H54 (cell line): ENCODE measurements around the gene HGS.
A peak's percentile ranks its signal among the peaks of the same experiment; 100 is the strongest.

Source experiments
- DNase-seq: peaks from one replicate; pipeline ENCODE4 v3.0.0; 2011; ENCODE audit warnings: low spot score, mixed read lengths; ENCODE audit not compliant: insufficient read length
- FAIRE-seq: peaks from 3 replicates; lab custom pipeline; 2011; peaks lifted over from hg19 to GRCh38; lab: Jason Lieb, UNC
- POLR2A ChIP-seq: IDR thresholded peaks from 2 replicates; pipeline ENCODE4 v1.6.1; 2011; ENCODE audit warnings: low read depth, mild to moderate bottlenecking, low read length

HGS gene

DNA sequence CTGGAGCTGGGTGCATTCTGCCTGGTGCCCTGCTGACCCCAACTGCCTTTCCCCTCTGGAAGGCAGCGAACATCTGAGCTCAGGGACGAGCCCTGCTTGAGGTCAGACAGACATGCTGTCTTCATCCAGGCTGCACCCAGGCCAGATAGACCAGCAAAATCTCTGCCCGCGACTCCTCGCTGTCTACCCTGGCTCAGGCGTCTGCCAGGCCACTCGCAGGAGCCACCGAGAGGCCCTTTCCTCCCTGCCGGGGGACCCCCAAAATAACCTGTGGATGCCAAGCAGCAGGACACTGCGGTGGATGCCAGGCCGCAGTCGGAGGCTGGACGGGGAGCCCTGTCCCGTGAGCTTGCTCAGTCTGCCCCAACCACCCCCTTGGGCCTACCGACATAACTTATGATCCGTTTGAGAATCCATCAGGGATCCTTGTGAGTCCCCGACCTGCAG is 25.0 kb downstream of the HGS start:
- FAIRE-seq (no peak), DNase-seq (no peak)

DNA sequence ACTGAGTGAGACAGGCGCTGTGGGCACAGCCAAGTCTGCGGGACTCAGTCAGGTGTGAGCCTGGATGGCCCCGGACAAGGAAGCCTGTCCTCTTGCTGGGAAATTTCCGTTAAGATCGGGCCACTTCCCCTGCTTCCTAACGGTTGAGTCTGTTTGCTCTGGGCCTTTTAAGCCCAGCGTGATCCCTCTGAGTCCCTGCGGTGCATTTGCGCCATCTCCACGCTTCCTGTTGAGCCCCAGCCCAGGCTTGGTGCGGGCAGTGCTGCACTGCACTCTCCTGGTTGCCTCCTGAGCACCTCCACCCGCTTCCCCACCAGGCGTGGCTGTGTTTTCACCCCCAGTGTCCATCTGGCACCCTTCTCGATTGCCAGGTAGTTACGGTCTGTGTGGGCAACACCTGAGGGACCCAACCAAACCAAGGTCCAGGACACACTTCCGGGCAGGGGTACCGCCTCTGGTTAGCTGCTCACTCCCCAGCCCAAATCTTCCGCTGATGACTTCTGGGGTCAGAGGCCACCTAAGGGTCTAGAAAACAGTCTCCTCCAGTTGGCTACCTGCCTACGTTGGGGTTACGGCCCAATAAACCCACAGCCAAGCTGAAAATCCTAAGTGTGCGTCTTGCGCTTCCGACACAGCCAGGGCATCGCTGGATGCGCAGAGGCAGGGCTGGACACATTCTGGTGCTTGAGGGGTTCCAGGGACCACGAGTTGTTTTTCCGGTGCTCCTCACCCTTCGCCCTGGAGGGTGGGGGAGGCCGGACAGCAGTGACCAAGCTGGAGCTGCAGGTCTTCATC is 26.9 kb downstream of the HGS start:
- DNase-seq (no peak), FAIRE-seq (no peak)
- no peak for TF ChIP-seq POLR2A

More for the DNA sequence above, 25.0 kb downstream of the HGS start:
- TF ChIP-seq POLR2A, result no peak

DNA sequence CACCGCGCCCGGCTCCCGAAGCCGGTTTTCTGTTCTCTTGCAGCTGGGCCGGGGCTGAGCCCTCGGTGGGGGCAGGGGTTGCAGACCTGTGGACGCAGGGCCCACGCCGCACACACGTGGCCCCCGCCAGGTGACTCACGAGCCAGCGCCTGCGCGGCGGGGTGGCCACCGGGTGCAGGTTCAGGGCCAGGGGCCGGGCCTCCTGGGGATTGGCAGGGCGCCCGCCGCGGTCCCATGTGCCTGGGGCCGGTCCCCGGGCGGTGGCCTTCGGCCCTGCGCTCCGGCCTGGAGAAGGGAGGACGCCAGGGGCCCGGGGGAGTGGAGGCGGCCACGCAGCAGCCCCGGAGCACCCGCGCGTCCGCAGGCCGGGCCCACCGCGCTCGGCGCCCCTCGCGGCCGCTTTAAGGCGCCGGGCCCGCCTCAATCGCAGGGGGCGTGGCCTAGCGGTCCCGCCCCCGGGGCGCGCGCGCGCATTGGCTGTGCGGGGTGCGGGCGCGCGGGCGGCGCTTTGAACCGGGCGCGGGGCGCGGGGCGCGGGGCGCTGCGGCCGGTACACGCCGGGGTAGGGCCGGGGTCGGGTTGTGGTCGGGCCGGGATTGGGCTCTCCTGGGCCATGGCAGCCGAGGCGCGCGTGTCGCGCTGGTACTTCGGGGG is 28.1 kb downstream of the HGS start, which contains the start of gene SLC25A10:
TSS of gene SLC25A10 (plus strand) at position 471 of the 654 bp plus-strand sequence. CDS start at position 614, 143 bp downstream.
- TF ChIP-seq POLR2A, result no peak
- DNase-seq (peak; percentile 93), FAIRE-seq (no peak)

DNA sequence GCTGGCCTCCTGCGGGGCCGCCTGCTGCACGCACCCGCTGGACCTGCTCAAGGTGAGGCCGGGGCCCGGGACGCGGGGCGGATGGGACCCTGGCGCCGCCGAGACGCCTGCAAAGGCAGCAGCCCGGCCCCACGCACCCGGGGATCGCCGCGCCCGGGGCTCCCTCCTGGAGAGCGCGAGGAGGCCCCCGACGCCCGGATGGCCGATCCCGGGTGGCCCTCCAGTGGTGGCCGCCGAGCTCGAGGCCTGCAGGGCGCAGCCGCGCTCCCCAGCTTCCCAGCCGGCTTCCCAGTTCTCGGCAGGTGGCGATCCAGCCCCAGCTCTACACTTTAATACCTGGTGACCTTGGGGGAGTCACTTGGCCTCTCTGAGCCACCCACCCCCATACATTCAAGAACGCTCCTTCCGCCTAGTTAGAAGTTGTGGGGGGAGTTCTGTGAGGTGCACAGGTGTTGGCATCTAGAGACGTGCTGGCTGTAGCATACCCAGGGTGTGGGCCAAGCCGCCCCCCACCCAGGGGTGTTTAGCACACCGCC is 28.7 kb downstream of the HGS start:
- no peak for TF ChIP-seq POLR2A
- FAIRE-seq (no peak), DNase-seq (peak; percentile 67)

DNA sequence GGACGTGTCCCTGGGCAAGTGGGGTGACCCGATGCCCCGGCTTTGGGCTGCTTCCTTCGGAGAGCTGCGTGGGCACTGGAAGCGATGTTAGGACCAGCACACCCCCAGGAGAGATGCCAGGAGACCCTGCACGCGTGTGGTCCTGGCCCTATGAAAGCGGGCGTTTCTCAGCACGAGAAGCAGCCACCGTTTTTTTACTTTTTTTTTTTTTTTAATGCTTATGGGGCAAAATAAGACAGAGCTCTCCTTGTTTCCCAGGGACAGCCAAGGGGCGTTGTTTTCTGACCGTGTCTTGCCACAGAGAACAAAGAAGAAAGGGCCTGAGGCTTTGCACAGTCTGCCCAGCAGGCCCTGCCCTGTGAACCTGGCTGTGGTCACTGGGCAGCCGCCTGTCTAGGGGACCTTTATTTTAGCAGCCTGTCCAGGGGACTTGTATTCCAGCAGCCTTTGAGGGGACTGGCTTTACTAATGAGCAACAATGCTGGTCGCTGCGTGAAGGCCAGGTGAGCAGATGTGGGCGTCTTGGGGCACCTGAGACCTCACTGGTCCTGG is 29.3 kb downstream of the HGS start:
- no peak for TF ChIP-seq POLR2A
- no peak for DNase-seq
- FAIRE-seq, result no peak

DNA sequence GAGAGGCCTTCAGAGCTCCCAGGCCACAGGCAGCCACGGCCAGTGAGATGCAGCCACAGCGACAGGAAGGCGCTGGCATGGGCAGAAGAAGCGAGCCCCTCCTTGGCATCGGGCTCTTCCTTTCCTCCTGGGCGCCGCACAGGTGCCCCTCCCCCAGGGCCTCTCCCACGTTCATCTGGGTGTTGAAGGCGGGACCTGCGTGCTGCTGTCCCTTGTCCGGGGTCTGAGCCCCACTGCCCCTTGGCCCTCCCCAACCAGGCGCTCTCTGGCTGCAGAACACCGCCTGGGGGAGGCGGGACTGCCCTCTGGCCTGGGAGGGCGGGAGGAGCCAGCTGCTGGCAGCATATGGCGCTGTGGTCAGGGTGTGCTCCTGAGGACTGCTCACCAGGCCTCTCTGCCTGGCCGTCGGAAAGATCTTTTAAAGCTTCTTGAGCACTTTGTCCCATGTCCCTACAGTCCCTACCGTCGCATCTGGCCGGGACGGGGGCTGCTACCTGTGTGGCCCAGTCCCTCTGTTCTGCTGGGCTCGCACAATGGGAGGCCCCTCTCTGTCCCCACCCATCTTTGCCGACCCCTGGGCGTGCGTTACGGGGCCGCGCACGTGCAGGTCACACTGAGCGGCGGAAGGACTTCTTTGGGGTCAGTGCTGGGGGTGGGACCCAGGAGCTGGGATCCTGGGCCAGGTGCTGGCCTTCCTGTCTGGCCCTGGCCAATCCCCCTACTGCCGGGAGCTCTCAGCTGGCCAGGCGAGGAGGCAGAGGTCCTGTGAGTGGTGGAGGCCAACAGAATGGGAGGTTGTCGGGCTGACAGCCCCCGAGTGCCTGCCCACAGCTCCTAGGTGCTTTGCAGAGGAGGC is 30.0 kb downstream of the HGS start:
- no peak for DNase-seq
- FAIRE-seq, result no peak
- no peak for TF ChIP-seq POLR2A

DNA sequence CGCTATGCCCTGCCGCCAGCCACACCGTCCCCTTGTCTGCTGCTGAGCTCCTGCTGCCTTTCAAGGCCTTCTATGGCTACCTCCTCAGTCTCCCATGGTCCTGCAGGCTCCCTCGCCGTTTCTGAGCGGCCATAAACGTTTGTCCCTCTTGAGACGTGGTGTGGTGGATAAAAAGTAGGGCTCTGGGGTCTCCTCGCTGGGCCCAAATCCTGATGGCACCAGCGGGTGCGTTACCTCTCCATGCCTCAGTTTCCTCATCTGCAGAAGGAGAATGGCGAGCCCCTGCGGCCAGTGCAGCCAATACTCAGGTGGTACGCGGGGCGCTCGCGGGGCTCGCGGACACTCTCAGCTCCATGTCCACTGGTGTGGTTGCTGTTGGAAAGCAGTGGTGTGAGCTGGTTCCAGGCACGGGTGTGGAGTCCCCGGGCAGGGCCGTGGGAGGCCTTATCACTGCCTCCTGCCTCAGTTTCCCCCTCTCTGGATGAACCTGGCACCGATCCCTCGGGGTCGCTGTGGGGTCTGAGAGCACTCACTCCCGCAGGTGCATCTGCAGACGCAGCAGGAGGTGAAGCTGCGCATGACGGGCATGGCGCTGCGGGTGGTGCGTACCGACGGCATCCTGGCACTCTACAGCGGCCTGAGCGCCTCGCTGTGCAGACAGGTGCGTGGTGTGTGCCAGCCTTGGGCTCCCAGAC is 30.7 kb downstream of the HGS start:
- DNase-seq (no peak), FAIRE-seq (no peak)
- TF ChIP-seq POLR2A, result 0 out of 2 replicates have a peak, but pooled peaks have one; percentile 5

DNA sequence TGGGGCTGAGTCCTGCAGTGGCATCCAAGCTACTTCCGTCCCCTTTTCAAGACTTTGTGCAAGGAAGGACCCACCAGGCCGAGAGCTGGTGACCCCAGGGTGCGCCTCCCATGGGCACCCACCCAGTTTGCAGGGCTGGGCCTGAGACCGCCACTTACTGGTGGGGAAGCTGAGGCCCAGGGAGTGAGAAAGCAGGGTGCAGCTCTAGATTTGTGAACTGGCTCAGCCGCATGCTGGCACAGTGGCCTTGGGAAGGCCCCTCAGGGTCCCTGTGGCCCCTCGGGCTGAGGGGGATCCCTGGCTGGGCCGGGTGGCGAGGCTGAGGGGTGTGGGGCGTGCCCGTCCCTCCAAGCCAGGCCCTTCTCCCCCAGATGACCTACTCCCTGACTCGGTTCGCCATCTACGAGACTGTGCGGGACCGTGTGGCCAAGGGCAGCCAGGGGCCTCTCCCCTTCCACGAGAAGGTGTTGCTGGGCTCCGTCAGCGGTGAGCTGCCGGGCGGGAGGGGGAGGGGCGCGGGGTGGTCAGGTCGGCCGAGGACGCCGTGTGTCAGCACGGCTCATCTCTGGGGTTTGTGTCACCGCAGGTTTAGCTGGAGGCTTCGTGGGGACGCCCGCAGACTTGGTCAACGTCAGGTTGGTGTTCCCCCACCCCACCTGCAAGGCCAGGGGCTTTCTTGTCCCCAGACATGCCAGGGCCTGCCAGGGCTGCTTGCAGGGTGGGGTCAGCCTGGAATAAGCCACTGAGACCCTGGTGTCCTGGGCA is 31.5 kb downstream of the HGS start:
- no peak for FAIRE-seq
- DNase-seq, result no peak
- TF ChIP-seq POLR2A, result no peak

DNA sequence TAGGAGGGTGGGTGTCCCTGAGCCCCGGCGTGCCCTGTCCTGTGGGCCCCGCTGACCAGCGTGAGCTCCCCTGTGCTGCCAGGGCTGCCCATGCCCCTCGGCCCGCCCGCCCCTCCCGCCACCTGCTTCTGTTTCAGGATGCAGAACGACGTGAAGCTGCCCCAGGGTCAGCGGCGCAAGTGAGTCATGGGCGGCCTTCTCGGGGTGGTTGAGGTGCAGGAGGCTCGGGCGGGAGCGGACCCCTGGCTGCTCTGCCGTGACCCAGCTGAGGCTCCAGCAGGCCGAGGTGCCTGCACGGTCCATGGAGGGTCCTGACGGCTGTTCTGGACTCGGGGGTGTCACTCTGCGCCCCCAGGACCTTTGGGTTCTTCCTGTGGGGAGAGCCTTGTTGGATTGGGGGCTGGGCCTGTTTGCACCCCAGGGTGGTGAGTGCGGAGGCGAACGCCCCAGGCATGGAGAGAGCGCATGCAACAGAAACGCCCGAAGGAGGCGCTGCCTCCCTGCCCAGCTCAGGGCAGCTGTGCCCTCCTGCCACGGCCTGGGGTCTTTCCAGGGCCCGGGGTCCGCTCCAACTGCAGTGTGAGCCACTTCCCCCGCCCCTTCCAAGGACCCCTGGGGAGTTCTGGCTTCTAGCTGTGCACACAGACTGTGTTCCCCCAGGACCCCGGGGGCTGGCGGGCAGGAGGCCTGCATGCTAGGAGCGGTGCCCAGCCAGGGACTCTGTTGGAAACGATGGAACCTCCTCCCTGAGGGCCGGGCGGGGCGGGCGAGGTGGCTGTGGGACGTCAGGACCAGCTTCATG is 32.3 kb downstream of the HGS start:
- DNase-seq (no peak), FAIRE-seq (no peak)
- no peak for TF ChIP-seq POLR2A

DNA sequence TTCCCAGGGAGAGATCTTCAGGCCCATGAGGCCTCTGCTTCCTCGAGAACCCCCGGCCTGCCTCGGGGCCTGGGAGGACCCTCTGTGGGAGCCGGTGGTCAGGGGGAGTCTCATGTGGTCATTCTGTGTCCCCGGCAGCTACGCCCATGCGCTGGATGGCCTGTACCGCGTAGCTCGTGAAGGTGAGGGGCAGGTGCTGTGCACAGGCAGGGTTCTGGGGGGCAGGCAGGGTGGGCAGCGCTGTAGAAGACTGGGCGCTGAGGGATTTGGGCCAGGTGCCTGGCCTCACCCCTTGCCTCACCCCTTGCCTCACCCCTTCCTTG is 32.8 kb downstream of the HGS start:
- DNase-seq (no peak), FAIRE-seq (no peak)
- TF ChIP-seq POLR2A, result no peak

DNA sequence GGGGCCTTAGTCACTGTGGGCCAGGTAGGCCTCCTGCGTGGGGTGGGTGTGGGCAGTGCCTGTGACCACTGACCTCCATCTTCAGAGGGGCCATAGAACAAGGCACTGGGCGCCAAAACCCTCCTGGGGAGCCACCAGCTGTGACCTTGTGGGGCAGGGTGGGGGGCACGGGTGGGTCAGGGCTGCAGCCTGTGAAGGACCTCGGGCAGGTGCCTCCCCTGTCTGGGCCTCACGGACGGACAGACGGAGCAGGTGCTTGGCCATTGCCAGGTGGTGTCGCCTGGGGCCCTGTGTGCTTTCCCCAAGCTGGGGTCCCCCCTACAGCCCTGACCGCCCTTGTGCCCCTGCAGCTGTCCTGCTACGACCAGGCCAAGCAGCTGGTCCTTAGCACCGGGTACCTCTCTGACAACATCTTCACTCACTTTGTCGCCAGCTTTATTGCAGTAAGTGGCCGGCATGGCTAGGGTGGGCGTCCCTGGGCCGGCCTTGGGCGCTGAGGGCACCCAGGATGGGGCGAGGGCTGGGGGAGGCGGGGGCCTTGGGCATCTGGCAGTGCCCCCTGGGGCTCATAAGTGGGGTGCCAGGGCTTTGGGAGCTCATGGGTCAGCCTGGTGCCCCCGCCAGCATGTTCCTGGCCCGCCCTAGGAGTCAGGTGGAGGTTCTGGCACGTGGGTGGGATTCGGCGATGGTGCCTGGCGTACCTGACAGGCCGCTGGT is 33.4 kb downstream of the HGS start:
- FAIRE-seq (no peak), DNase-seq (no peak)
- TF ChIP-seq POLR2A, result no peak
